Vagina (tissue), 2 donors: ENCODE results near the gene RTP5. TPM values are rescaled to one million over a fixed set of nuclear protein-coding genes. Genes with fewer than 3 reads are reported as not detected.

Experiments used
- DNase-seq, 2 donors: peaks; one replicate each; pipeline ENCODE4 v3.0.0-alpha.2; 2017; ENCODE audit errors: extremely low spot score in 2 of 2
- H3K27ac ChIP-seq: fragments of 200-600 bp; sonication (generic); one replicate; pipeline ENCODE4 v1.5.1; 2019
- H3K27me3 ChIP-seq: fragments of 200-600 bp; sonication (generic); one replicate; pipeline ENCODE4 v1.5.1; 2019
- H3K36me3 ChIP-seq, 2 donors: fragments of 200-600 bp; sonication (generic); one replicate each; pipeline ENCODE4 v1.5.1; 2017 to 2019
- H3K4me1 ChIP-seq: fragments of 200-600 bp; sonication (generic); one replicate; pipeline ENCODE4 v1.5.1; 2019
- H3K4me3 ChIP-seq, 2 donors: fragments of 200-600 bp; sonication (generic); 1 replicate in 1 of 2; 2 replicates in 1 of 2; pipeline ENCODE4 v1.5.1; 2016 to 2019
- H3K9me3 ChIP-seq: fragments of 200-600 bp; sonication (generic); one replicate; pipeline ENCODE4 v1.5.1; 2019
- CTCF ChIP-seq, 3 experiments: fragments of 450-650 bp in 2 of 3; fragments of 200-600 bp in 1 of 3; sonication (generic) in 1 of 3; IDR thresholded peaks; one replicate each; pipeline ENCODE4 v1.5.1; 2017 to 2019; ENCODE audit warnings: antibody characterized with exemption in 3 of 3, mild to moderate bottlenecking in 2 of 3, moderate library complexity in 2 of 3
- POLR2A ChIP-seq, 2 donors: fragments of 450-650 bp; IDR thresholded peaks; one replicate each; pipeline ENCODE4 v1.6.1; 2017; ENCODE audit warnings: antibody characterized with exemption in 2 of 2, mild to moderate bottlenecking in 2 of 2, moderate library complexity in 2 of 2
- POLR2AphosphoS5 ChIP-seq, 2 donors: sonication (generic); formaldehyde crosslinking; IDR thresholded peaks; one replicate each; pipeline ENCODE4 v1.9.0; 2017; ENCODE audit warnings: antibody characterized with exemption in 2 of 2, mild to moderate bottlenecking in 2 of 2, low read depth in 1 of 2; ENCODE audit not compliant: insufficient read depth in 1 of 2
- intact Hi-C: fragments of 100-400 bp; cut with DNase I; formaldehyde crosslinking; loops from one replicate; pipeline ENCODE4 v1.15.1; 2023
- total RNA-seq: library from RNA; depleted of rRNA; stranded (reverse); fragments of >200 nt; gene quantifications from one replicate; pipeline ENCODE4 v1.2.3, GENCODE V29; 2016

Gene RTP5
- total RNA-seq, 1 donor from 2014 or later = not detected

GRCh38 chr2:241865957-241866789 lies 3.4 kb upstream of the RTP5 start:
- DNase-seq = no peak
- H3K4me3 ChIP-seq = no peak overlapping the region
- no peaks in the 10 kb centered on the region for H3K27me3 ChIP-seq
- intact Hi-C loops = no loop called here
- H3K4me1 ChIP-seq = peaks cover 10% of the 10 kb centered on the region
- H3K36me3 ChIP-seq = no peaks in the 10 kb centered on the region
- TF ChIP-seq POLR2AphosphoS5 (IDR thresholded peaks at IDR 0.05; ENCODE audit: insufficient read depth in 1 of 2, low read depth in 1 of 2) (no peak), CTCF (IDR thresholded peaks at IDR 0.05) (no peak), POLR2A (IDR thresholded peaks at IDR 0.05) (no peak)
- no peak overlapping the region for H3K27ac ChIP-seq
- H3K9me3 ChIP-seq = no peaks in the 10 kb centered on the region

DNA sequence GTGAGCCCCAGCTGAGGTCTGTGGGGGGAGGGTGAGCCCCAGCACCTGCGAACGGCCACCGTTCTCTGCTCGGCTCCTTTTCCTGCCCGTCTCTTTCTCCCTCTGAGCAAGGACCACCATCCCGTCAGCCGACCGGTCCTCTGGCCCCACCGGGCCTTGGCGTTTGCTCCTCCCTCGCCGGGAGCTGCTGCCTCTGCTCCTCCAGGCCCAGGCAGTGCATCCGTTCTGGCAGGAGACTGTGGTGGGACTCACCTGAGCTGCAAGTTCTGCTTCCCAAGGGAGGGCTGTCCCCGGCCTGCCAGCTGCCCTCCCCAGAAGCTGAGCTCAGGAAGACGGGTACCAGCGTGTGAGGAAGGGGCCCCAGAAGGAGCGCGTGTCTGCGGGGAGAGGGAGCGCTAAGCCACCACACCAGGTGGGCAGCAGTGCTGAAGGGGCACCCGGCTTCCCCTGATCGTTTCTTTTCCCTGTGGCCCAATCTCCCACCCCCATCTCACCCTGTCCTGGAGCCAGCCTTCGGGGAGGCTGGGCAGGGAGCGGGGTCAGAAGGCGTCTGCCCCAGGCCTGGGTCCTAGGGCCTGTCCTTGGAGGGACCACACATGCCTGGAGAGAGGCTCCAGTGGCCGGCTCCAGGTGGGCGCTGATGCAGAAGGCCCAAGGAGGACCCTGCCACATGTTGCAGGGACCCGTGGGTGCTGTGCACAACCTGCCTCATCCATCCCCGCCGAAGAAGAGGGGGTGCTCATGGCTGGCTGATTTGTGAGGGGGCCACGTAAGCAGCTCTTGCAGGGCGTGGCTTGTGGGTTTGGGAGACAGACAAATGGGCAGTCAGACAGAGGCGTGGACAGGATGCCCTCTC lies 2.5 kb upstream of the RTP5 start:
- Histone ChIP-seq H3K36me3 (no peaks in the 10 kb centered on the region), H3K27me3 (no peaks in the 10 kb centered on the region), H3K4me3 (no peak overlapping the region), H3K9me3 (no peaks in the 10 kb centered on the region), H3K4me1 (peaks cover 10% of the 10 kb centered on the region), H3K27ac (no peak overlapping the region)
- no peak for TF ChIP-seq POLR2A (IDR thresholded peaks at IDR 0.05)
- TF ChIP-seq POLR2AphosphoS5 (IDR thresholded peaks at IDR 0.05; ENCODE audit: insufficient read depth in 1 of 2, low read depth in 1 of 2) = no peak
- no peak for TF ChIP-seq CTCF (IDR thresholded peaks at IDR 0.05)
- no peak for DNase-seq
- intact Hi-C loops = no loop called here

DNA sequence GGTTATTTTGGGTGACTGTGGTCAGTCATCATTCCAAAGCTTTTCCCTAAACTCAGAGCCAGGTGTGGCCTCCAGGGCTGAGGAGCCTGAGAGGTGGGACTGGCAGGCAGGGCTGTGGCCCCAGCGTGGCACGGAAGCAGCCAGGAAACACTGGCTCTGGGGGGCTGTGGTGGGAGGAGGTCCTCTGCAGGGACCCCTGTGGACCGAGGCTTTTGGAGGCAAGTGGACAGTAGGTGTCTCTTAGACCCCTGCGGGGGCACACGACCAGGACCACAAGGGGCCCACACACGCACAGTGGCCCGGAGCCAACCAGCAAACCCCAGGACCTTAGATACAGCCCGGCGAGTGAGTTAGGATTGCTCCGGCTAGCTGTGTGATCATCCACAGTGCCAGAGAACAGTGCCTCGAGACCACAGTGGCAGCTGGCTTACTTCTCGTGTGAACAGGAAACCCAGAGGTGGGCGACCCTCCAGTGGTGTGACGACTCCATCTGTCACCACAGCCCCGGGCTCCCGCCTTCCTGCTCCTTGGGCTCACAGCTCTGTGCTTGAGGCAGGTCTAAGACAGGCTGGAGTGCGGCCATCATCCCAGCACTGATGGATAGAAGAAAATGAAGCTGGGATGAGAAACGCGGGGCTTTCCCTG lies 1.6 kb upstream of the RTP5 start:
- Histone ChIP-seq H3K36me3 (no peaks in the 10 kb centered on the region), H3K27ac (no peak overlapping the region), H3K4me3 (no peak overlapping the region), H3K27me3 (no peaks in the 10 kb centered on the region), H3K9me3 (no peaks in the 10 kb centered on the region), H3K4me1 (peaks cover 10% of the 10 kb centered on the region)
- no peak for DNase-seq
- intact Hi-C loops = no loop called here
- TF ChIP-seq POLR2AphosphoS5 (IDR thresholded peaks at IDR 0.05; ENCODE audit: insufficient read depth in 1 of 2, low read depth in 1 of 2) (peak in 1 of 2 donors; percentile 15), CTCF (IDR thresholded peaks at IDR 0.05) (no peak)

- Histone ChIP-seq H3K27ac (no peak overlapping the region), H3K9me3 (no peaks in the 10 kb centered on the region), H3K4me1 (peaks cover 2% of the 10 kb centered on the region), H3K36me3 (no peaks in the 10 kb centered on the region), H3K4me3 (no peak overlapping the region), H3K27me3 (no peaks in the 10 kb centered on the region)
- intact Hi-C loops = no loop called here
- no peak for DNase-seq
- TF ChIP-seq POLR2A (IDR thresholded peaks at IDR 0.05) (no peak), CTCF (IDR thresholded peaks at IDR 0.05) (no peak), POLR2AphosphoS5 (IDR thresholded peaks at IDR 0.05; ENCODE audit: insufficient read depth in 1 of 2, low read depth in 1 of 2) (no peak)
Measured at GRCh38 chr2:241868661-241869081, 858 bp upstream of the RTP5 start.
